Muscle of leg (tissue), 11 donors: ENCODE results near the gene LRRC73. TPM values are rescaled to one million over a fixed set of nuclear protein-coding genes. Genes with fewer than 3 reads are reported as not detected.

ENCODE experiments used
- DNase-seq: peaks from one replicate; pipeline ENCODE4 v3.0.0; 2013
- H3K27ac ChIP-seq: one replicate; pipeline ENCODE4 v1.5.1; 2013; ENCODE audit warnings: mild to moderate bottlenecking, low read length, control low read depth
- H3K27me3 ChIP-seq: one replicate; pipeline ENCODE4 v1.6.1; 2013; ENCODE audit warnings: low read length; ENCODE audit not compliant: control insufficient read depth, insufficient read depth
- H3K36me3 ChIP-seq: one replicate; pipeline ENCODE4 v1.6.1; 2013; ENCODE audit warnings: low read length; ENCODE audit not compliant: control insufficient read depth, insufficient read depth
- H3K4me1 ChIP-seq: one replicate; pipeline ENCODE4 v1.6.1; 2013; ENCODE audit warnings: low read length; ENCODE audit not compliant: control insufficient read depth, insufficient read depth
- H3K4me3 ChIP-seq: one replicate; pipeline ENCODE4 v1.5.1; 2013; ENCODE audit warnings: low read length, control low read depth
- H3K9me3 ChIP-seq: replicated peaks from 2 replicates; pipeline ENCODE4 v1.6.1; 2013; ENCODE audit warnings: low read depth, low read length; ENCODE audit not compliant: control insufficient read depth
- WGBS: methylation state at CpG from one replicate; pipeline ENCODE4 v1.1.5; 2013; ENCODE audit warnings: missing lambda C conversion rate; ENCODE audit not compliant: insufficient coverage; 5-methylcytosine and 5-hydroxymethylcytosine counted together
- polyA plus RNA-seq, 8 donors: library from polyadenylated mRNA; unstranded; fragments of 120-200 nt; gene quantifications; one replicate each; pipeline versions ENCODE4 v1.2.1 to v1.2.3, GENCODE V29; 2013; ENCODE audit warnings: inconsistent platforms in 1 of 8, low replicate concordance in 1 of 8; ENCODE audit not compliant: insufficient read length in 8 of 8, insufficient read depth in 1 of 8
- total RNA-seq: library from RNA; stranded (reverse); fragments of 120-200 nt; gene quantifications from one replicate; pipeline ENCODE4 v1.2.4, GENCODE V29; 2013

The LRRC73 gene
- total and polyA plus RNA-seq, 9 donors = 0.11 to 0.27 (median 0.16) TPM

DNA sequence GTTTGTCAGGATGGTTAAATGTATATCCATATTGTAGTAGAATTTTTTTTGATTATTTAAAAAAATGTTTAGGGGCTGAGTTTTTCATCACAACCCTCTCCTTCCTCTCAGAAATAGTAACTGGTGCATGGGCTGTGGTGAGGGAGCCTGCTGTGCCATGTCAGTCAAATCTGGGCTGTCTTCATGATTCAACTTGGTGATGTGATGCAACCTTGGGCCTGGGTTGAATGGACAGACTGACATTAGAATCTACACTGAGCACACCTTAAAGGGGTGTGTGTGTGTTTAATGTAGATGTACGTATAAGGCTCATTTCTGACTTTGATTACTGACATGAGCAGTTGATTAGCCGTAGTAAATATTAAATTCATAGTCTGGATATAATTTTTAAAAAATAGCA is 29.1 kb downstream of the LRRC73 start:
- no CpG with 5 or more reads among the region's 2 CpGs for WGBS
- Histone ChIP-seq H3K9me3 (no peaks in the 10 kb centered on the region), H3K4me1 (peaks cover 9% of the 10 kb centered on the region), H3K27ac (no peak overlapping the region), H3K36me3 (peaks cover 2% of the 10 kb centered on the region), H3K27me3 (no peaks in the 10 kb centered on the region), H3K4me3 (no peak overlapping the region)
- no peak for DNase-seq

DNA sequence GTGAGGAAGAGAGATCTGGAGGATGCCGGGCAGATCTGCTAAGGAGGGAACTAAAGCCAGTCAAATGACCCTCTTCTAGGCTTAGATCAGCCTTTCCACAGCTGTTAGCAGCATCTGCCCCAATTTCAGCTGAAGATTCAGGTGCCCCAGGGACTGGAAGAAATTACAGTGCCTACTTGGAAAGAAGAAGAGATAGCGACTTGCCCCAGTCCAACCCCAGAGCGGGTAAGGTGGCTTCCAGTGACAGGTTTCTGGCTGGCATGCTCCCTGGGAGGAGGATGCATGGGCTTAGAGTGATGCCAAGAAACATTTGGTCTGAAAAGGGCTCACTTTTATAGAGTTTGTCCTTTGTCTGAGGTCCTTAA is 32.2 kb downstream of the LRRC73 start:
- Histone ChIP-seq H3K4me3 (peak overlapping the region; percentile 65), H3K4me1 (peaks cover 15% of the 10 kb centered on the region), H3K9me3 (no peaks in the 10 kb centered on the region), H3K27me3 (no peaks in the 10 kb centered on the region), H3K36me3 (peaks cover 2% of the 10 kb centered on the region), H3K27ac (peak overlapping the region; percentile 86)
- DNase-seq = no peak
- 29% methylated on average over 3 of the region's 3 CpGs for WGBS

DNA sequence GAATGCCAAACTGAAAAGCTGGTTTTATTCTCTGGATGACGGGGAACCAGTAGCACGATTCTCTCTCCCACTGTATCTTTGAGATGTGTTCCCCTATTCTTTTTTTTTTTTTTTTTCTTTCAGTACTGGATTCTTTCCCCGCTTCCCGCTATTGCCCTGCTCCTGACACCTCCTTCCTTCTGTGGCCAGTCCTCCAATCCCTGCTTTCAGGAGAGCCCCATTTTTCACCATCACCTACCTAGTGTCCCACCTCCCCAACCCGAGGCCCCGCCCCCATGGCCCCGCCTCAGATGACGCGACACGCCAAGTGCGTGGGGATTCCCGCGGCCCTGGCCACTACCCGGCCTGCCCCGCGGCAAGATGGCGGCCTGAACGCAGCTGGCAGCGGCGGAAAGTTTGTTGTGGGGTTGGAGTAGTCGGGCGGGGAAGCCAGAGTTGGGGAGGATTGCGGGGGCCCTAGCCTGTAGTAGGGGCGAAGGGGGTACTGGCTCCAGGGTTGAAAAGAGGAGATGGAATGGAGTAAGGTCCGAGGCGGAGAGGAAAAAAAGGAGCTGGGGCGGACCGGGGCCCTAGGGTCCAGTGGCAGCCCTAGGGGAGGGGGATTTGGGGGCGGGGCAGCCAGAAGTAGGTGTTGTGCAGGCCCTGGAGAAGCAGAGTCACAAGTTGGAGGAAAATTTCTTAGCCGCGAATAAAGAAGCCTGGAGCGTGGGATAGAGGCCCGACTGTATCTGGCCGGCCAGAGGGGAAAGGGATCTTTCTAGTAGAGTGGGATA is 32.7 kb downstream of the LRRC73 start, which contains the start of gene TJAP1:
TJAP1 (plus strand) TSS at position 336 of the 773 bp plus-strand sequence. CDS start 21,432 bp downstream, outside the sequence.
- H3K9me3 ChIP-seq = no peaks in the 10 kb centered on the region
- peak within 1 kb of the TSS; percentile 65 for H3K4me3 ChIP-seq
- peaks cover 2% of the 10 kb centered on the region for H3K36me3 ChIP-seq
- peak; percentile 94 for DNase-seq
- H3K27ac ChIP-seq = peak within 1 kb of the TSS; percentile 86
- H3K4me1 ChIP-seq = peaks cover 15% of the 10 kb centered on the region
- no peaks in the 10 kb centered on the region for H3K27me3 ChIP-seq
- under 1% methylated on average over 32 of the region's 34 CpGs for WGBS

DNA sequence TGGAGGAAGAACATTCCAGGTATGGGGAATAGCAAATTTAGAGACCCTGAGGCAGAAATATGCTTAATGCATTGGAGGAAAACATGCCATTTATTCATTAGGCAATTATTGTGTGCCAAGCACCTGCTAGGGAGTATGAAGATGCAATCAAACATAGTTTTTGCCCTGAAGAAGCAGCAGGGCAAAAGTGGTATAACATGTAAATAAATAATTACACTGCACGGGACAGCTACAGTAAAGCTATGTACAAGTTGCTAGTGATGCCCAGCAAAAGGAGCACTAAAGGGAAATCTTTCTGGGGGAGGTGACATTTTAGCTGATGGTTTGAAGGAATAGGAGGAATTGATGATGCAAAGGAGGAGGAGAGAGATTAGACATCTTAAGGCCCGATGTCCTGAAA is 33.4 kb downstream of the LRRC73 start:
- Histone ChIP-seq H3K4me1 (peaks cover 15% of the 10 kb centered on the region), H3K27me3 (peaks cover under 1% of the 10 kb centered on the region), H3K9me3 (no peaks in the 10 kb centered on the region), H3K36me3 (peaks cover 2% of the 10 kb centered on the region), H3K27ac (peak overlapping the region; percentile 57), H3K4me3 (no peak overlapping the region)
- DNase-seq = no peak
- WGBS = 61% methylated on average over 2 of the region's 2 CpGs

DNA sequence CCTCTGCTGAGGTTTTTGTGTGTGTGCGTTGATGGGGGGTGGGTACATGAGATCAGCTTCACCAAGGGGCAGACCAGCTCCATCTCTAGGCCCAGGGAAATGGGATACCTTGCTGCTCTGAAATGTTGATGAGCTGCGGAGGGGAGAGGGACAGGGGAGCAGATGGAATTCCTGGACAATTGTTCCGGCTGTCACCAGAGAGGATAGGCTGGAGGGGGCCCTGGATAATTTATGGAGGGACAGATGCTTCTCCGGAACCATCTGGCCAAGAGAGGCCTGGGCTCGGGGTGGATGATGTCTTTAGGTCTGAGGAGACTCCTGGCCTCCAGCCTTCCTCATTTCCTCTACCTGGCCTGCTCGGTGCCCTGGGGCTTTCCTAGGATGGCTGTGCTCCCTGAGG is 34.6 kb downstream of the LRRC73 start:
- no peak overlapping the region for H3K27ac ChIP-seq
- peaks cover 2% of the 10 kb centered on the region for H3K27me3 ChIP-seq
- peak; percentile 60 for DNase-seq
- no peak overlapping the region for H3K4me3 ChIP-seq
- H3K4me1 ChIP-seq = peaks cover 15% of the 10 kb centered on the region
- H3K36me3 ChIP-seq = peaks cover 2% of the 10 kb centered on the region
- 62% methylated on average over 3 of the region's 6 CpGs for WGBS
- H3K9me3 ChIP-seq = no peaks in the 10 kb centered on the region

DNA sequence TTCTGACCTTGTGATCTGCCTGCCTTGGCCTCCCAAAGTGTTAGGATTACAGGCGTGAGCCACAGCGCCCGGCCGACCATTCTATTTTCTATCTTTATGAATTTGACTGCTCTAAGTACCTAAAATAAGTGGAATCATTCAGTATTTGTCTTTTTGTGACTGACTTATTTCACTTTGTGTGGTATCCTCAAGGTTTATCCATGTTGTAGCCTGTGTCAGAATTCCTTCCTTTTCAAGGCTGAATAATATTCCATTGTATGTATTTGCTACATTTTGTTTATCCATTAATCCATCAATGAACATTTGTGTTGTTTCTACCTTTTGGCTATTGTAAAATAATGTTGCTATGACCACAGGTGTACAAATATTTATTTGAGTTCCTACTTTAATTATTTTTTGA is 37.6 kb downstream of the LRRC73 start:
- WGBS = no CpG with 5 or more reads among the region's 4 CpGs
- Histone ChIP-seq H3K36me3 (no peaks in the 10 kb centered on the region), H3K27ac (no peak overlapping the region), H3K4me3 (no peak overlapping the region), H3K4me1 (peaks cover 6% of the 10 kb centered on the region), H3K27me3 (peaks cover 4% of the 10 kb centered on the region), H3K9me3 (no peaks in the 10 kb centered on the region)
- DNase-seq = no peak

DNA sequence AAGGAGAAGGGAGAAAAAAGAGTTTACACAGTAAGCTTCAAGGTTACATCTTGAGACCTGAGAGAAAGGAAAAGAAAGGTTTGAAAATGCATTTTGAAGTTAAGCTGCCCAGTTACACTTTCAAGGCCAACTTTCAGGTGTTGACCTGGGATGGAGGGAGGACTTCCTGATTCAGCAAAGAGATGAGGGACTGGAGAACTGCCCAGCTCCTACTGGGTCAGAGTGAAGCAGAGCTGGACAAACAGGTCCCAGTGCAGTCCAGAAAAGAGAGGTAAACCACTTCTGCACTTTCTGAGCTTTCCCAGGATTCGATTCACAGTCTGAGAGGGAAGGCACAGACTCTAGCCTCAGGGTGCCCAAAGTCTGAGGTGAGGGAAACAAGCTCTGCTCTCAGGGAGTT is 38.7 kb downstream of the LRRC73 start:
- H3K27me3 ChIP-seq = peaks cover 6% of the 10 kb centered on the region

DNA sequence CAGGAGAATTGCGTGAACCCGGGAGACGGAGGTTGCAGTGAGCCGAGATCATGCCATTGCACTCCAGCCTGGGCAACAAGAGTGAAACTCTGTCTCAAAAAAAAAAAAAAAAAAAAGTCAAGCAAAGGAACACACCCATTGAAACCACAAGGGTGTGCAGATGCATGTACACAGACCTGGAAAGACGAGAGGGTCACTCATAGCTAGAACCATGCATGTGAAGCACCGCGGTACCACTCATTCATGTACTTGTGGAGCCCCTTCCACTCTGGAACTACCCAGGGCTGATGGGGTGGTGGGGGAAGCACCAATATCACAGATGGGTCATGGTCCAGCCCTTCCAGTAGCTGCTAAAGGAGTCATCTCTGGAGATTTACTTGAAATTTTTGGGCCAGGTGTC is 40.2 kb downstream of the LRRC73 start:
- no peaks in the 10 kb centered on the region for H3K9me3 ChIP-seq
- no CpG with 5 or more reads among the region's 7 CpGs for WGBS
- no peaks in the 10 kb centered on the region for H3K4me1 ChIP-seq
- H3K27ac ChIP-seq = no peak overlapping the region
- DNase-seq = no peak
- H3K36me3 ChIP-seq = no peaks in the 10 kb centered on the region
- H3K27me3 ChIP-seq = peaks cover 6% of the 10 kb centered on the region
- no peak overlapping the region for H3K4me3 ChIP-seq

More for the DNA sequence above, 38.7 kb downstream of the LRRC73 start:
- H3K4me3 ChIP-seq = no peak overlapping the region
- no peak overlapping the region for H3K27ac ChIP-seq
- WGBS = 43% methylated on average over 1 of the region's 1 CpG
- no peaks in the 10 kb centered on the region for H3K9me3 ChIP-seq
- no peak for DNase-seq
- H3K4me1 ChIP-seq = peaks cover 6% of the 10 kb centered on the region
- H3K36me3 ChIP-seq = no peaks in the 10 kb centered on the region

DNA sequence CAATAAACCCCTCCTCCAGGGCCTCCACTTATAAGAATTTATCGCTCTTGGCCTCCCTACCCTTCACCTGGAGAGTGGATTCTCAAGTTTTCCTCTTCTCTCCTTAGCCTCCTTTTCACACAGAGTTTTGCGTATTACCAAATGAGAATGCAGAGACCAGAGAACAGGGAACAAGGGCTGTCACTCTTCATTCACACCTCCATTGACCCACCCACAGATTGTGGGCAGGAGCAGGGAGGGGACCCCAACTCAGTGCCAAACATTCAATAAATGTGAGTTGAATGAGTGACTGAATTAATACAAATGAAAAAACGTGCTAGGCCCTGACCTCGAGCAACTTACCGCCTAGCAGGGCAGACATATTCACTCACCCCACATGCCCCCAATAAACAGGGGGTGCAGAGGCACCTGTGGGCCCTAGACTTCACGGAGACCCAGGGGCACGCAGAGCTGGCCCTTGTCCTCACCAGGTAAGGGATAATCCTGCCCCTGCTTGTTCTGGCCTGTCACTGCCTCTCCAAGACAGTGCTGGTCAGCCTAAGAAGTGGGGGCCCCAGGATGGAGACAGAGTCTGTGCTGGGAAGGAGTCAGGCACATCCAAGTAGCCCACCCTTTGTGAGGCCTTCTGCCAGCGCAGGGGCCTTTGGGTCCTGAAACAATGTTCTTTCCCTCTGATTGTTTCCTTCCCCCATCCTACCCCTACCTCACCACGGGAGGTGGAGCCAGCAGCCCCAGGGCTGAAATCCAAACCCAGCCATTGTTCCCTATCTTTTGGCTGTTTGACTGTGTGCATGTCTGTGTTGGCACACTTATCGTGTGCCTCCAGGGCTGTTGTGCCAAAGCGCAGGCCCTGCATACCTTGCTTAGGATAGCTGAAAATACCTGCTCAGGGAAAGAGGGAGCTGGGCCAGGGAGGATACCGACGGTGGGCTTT is 41.1 kb downstream of the LRRC73 start:
- no peaks in the 10 kb centered on the region for H3K9me3 ChIP-seq

DNA sequence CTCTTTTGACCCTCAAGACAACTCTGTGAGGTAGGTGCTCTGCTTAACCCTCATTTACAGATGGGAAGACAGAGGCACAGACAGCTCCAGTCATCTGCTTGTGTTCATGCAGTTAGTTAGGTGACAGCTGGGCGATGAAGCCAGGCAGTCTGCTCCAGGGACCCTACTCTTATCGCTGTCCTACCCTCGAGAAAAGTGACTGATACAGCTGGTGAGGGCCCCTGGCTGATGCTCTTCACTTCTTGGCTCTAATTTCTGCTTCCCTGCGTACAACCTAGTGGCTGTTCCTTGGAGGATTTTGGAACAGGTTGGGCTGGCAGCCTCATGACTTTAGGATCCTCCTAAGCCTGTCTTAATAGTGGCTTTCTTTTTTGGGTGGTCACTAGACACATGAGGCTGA is 41.9 kb downstream of the LRRC73 start:
- DNase-seq = no peak
- Histone ChIP-seq H3K4me3 (no peak overlapping the region), H3K9me3 (no peaks in the 10 kb centered on the region), H3K36me3 (no peaks in the 10 kb centered on the region), H3K27me3 (peaks cover 6% of the 10 kb centered on the region), H3K4me1 (no peaks in the 10 kb centered on the region), H3K27ac (no peak overlapping the region)
- 53% methylated on average over 4 of the region's 4 CpGs for WGBS

More for the DNA sequence above, 41.1 kb downstream of the LRRC73 start:
- 69% methylated on average over 4 of the region's 13 CpGs for WGBS
- peaks cover 6% of the 10 kb centered on the region for H3K27me3 ChIP-seq
- no peak overlapping the region for H3K27ac ChIP-seq
- H3K4me1 ChIP-seq = no peaks in the 10 kb centered on the region
- no peaks in the 10 kb centered on the region for H3K36me3 ChIP-seq
- H3K4me3 ChIP-seq = no peak overlapping the region
- DNase-seq = no peak
